ENCODE results near the gene OR2V1.

Gene OR2V1

DNA sequence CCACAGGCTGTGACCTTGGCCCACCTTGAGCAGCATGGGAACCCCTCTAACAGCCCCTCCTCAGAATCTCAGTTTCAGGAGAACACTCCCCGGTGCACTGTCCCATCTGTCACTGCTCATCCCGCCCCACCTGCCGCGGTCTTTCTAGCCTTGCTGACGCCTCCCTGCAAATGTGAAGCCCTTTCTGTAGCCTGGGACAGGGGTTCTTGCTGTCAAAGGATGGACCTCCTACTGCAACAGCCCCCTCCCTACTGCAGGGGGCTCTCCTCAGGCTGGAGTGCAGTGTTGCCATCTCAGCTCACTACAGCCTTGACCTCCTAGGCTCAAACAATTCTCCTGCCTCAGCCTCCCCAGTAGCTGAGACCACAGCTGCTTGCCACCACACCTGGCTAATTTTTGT is 20.0 kb downstream of the OR2V1 start:
- no peak overlapping the region for H2AFZ ChIP-seq (ENCODE audit: low read depth, low read length)
- H3K9me3 ChIP-seq (ENCODE audit: insufficient read depth, low read length, severe bottlenecking) = no peaks in the 10 kb centered on the region
- no peaks in the 10 kb centered on the region for H3K36me3 ChIP-seq (ENCODE audit: insufficient read depth, low read length)
- no peaks in the 10 kb centered on the region for H3K79me2 ChIP-seq (ENCODE audit: insufficient read depth, low read length)
- no peaks in the 10 kb centered on the region for H3K27me3 ChIP-seq (ENCODE audit: insufficient read depth, low read length, poor library complexity)
- no peak for ATAC-seq (ENCODE audit: insufficient read depth, low read depth)
- H3K27ac ChIP-seq (ENCODE audit: low read length) = no peak overlapping the region
- no peak for TF ChIP-seq EZH2 (IDR thresholded peaks at IDR 0.05; ENCODE audit: borderline replicate concordance, low read depth, low read length, severe bottlenecking)
- TF ChIP-seq, protein P1, sequence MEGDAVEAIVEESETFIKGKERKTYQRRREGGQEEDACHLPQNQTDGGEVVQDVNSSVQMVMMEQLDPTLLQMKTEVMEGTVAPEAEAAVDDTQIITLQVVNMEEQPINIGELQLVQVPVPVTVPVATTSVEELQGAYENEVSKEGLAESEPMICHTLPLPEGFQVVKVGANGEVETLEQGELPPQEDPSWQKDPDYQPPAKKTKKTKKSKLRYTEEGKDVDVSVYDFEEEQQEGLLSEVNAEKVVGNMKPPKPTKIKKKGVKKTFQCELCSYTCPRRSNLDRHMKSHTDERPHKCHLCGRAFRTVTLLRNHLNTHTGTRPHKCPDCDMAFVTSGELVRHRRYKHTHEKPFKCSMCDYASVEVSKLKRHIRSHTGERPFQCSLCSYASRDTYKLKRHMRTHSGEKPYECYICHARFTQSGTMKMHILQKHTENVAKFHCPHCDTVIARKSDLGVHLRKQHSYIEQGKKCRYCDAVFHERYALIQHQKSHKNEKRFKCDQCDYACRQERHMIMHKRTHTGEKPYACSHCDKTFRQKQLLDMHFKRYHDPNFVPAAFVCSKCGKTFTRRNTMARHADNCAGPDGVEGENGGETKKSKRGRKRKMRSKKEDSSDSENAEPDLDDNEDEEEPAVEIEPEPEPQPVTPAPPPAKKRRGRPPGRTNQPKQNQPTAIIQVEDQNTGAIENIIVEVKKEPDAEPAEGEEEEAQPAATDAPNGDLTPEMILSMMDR (IDR thresholded peaks at IDR 0.05; ENCODE audit: borderline replicate concordance, extremely low read depth, low read length, poor library complexity, severe bottlenecking) = no peak
- H4K20me1 ChIP-seq (ENCODE audit: insufficient read depth, low read length) = no peaks in the 10 kb centered on the region; the same call in 1 of the 2 replicates
- no peak overlapping the region for H3K4me3 ChIP-seq (ENCODE audit: low read depth in 1 of 2, low read length in 2 of 2)
- H3K4me2 ChIP-seq (ENCODE audit: insufficient read depth, low read length) = no peak overlapping the region
- H3K4me1 ChIP-seq (ENCODE audit: insufficient read depth, low read length) = no peaks in the 10 kb centered on the region
- no peak for DNase-seq
- no peak overlapping the region for H3K9ac ChIP-seq (ENCODE audit: low read depth, low read length)

DNA sequence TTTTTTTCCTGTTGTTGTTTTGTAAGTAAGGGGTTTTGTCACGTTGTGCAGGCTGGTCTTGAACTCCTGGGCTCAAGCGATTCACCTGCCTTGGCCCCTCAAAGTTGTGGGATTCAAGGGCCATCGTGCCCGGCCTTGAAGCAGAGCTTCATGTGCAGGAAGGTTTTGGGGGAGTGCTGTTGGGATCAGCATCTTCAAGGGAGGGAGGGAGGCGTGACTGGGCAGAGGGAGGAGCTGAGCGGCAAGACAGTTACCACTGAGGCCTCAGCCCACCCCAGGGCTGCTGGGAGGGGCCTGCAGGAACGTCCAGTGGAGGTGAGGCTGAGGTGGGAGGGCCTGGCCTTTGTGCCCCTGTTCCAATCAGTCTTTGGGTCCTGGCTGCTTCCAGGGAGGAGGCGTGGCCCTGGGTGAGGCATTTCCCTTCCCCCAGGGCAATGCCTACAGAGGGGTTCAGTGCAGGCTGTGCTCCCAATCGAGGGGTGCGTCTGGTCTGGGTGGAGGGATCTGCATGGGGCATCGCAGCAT is 21.4 kb downstream of the OR2V1 start:
- H3K4me1 ChIP-seq (ENCODE audit: insufficient read depth, low read length) = no peaks in the 10 kb centered on the region

DNA sequence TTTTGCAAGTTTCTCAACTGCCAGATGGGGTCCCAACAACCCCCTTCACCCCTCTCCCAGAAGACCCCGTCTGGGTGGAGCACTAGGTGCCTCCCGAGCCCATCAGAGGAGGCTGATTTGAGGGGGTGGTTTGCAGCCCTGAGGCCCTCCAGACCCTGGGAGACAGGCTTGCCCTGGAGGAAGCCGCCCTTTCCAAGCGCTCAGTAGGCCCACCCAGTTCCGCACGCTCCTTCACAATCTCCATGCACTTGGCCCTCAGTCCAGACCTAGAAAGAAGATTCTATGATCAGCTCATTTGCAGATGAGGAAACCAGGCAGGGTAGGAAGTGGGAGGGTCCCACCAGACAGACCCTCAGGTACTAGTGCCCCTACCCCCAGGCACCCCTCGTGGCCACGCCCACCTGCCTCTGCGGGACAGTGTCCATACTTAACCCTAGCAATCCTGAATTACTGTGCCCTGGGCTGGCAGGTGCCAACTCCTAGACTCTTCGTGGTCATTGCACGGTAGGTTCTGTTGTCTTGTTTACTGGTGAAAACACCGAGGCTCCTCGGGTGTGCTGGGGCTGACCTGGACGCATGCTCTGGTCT is 22.3 kb downstream of the OR2V1 start:
- H3K27me3 ChIP-seq (ENCODE audit: insufficient read depth, low read length, poor library complexity) = no peaks in the 10 kb centered on the region
- no peaks in the 10 kb centered on the region; the same call in 1 of the 2 replicates for H4K20me1 ChIP-seq (ENCODE audit: insufficient read depth, low read length)
- H3K9me3 ChIP-seq (ENCODE audit: insufficient read depth, low read length, severe bottlenecking) = no peaks in the 10 kb centered on the region
- no peak for ATAC-seq (ENCODE audit: insufficient read depth, low read depth)
- TF ChIP-seq, protein P1 (IDR thresholded peaks at IDR 0.05; ENCODE audit: borderline replicate concordance, extremely low read depth, low read length, poor library complexity, severe bottlenecking) = no peak
- TF ChIP-seq EZH2 (IDR thresholded peaks at IDR 0.05; ENCODE audit: borderline replicate concordance, low read depth, low read length, severe bottlenecking) = no peak
- H3K27ac ChIP-seq (ENCODE audit: low read length) = no peak overlapping the region
- H2AFZ ChIP-seq (ENCODE audit: low read depth, low read length) = no peak overlapping the region
- no peak overlapping the region for H3K9ac ChIP-seq (ENCODE audit: low read depth, low read length)
- no peak overlapping the region for H3K4me3 ChIP-seq (ENCODE audit: low read depth in 1 of 2, low read length in 2 of 2)
- no peaks in the 10 kb centered on the region for H3K79me2 ChIP-seq (ENCODE audit: insufficient read depth, low read length)
- no peaks in the 10 kb centered on the region for H3K36me3 ChIP-seq (ENCODE audit: insufficient read depth, low read length)
- DNase-seq = no peak
- H3K4me2 ChIP-seq (ENCODE audit: insufficient read depth, low read length) = no peak overlapping the region
- H3K4me1 ChIP-seq (ENCODE audit: insufficient read depth, low read length) = no peaks in the 10 kb centered on the region

More for the DNA sequence above, 21.4 kb downstream of the OR2V1 start:
- Histone ChIP-seq H3K4me3 (ENCODE audit: low read depth in 1 of 2, low read length in 2 of 2) (no peak overlapping the region), H3K27ac (ENCODE audit: low read length) (no peak overlapping the region), H3K27me3 (ENCODE audit: insufficient read depth, low read length, poor library complexity) (no peaks in the 10 kb centered on the region), H3K9ac (ENCODE audit: low read depth, low read length) (no peak overlapping the region), H3K9me3 (ENCODE audit: insufficient read depth, low read length, severe bottlenecking) (no peaks in the 10 kb centered on the region), H3K36me3 (ENCODE audit: insufficient read depth, low read length) (no peaks in the 10 kb centered on the region), H3K4me2 (ENCODE audit: insufficient read depth, low read length) (no peak overlapping the region), H2AFZ (ENCODE audit: low read depth, low read length) (no peak overlapping the region), H3K79me2 (ENCODE audit: insufficient read depth, low read length) (no peaks in the 10 kb centered on the region), H4K20me1 (ENCODE audit: insufficient read depth, low read length) (no peaks in the 10 kb centered on the region; the same call in 1 of the 2 replicates)
- TF ChIP-seq, protein P1 (IDR thresholded peaks at IDR 0.05; ENCODE audit: borderline replicate concordance, extremely low read depth, low read length, poor library complexity, severe bottlenecking) = no peak
- no peak for TF ChIP-seq EZH2 (IDR thresholded peaks at IDR 0.05; ENCODE audit: borderline replicate concordance, low read depth, low read length, severe bottlenecking)
- ATAC-seq (ENCODE audit: insufficient read depth, low read depth) = no peak
- DNase-seq = no peak
